WTC11 (cell line): ENCODE results near the gene RTP3. TPM values are rescaled to one million over a fixed set of nuclear protein-coding genes. Genes with fewer than 3 reads are reported as not detected.

Experiments
- ATAC-seq: fragments of 200-7000 bp; cut with Tn5 transposase; 2 replicates; pipeline ENCODE4 v1.10.0; 2021; ENCODE audit warnings: mild to moderate bottlenecking, moderate library complexity
- Bru-seq: library from RNA; stranded (reverse); fragments of 400-500 nt; gene quantifications from one replicate; lab custom pipeline; 2021; lab: Mats Ljungman, UMichigan
- CTCF ChIA-PET: fragments of 300-600 bp; sonication (Branson Sonifier 250); formaldehyde crosslinking; loops from one replicate; lab custom pipeline; 2021; ENCODE audit warnings: antibody characterized with exemption; lab: Charles Lee
- POLR2A ChIA-PET: fragments of 350-600 bp; sonication (Branson Sonifier 250); formaldehyde crosslinking; loops from one replicate; lab custom pipeline; 2021; ENCODE audit warnings: antibody characterized with exemption; lab: Charles Lee
- DNase-seq: peaks from one replicate; pipeline ENCODE4 v3.0.0; 2021; ENCODE audit warnings: low spot score
- H3K27ac Mint-ChIP-seq: 2 replicates; pipeline ENCODE4 v1.8.0; 2021; ENCODE audit warnings: mixed read lengths
- H3K27me3 Mint-ChIP-seq: 2 replicates; pipeline ENCODE4 v1.8.0; 2021; ENCODE audit warnings: low read depth, mild to moderate bottlenecking, moderate library complexity, mixed read lengths
- H3K36me3 Mint-ChIP-seq: 2 replicates; pipeline ENCODE4 v1.8.0; 2021; ENCODE audit warnings: mixed read lengths
- H3K4me1 Mint-ChIP-seq: 2 replicates; pipeline ENCODE4 v1.8.0; 2022; ENCODE audit warnings: mixed read lengths
- H3K4me3 Mint-ChIP-seq: 2 replicates; pipeline ENCODE4 v1.8.0; 2021; ENCODE audit warnings: mild to moderate bottlenecking, moderate library complexity, mixed read lengths
- H3K9me3 Mint-ChIP-seq: 2 replicates; pipeline ENCODE4 v1.8.0; 2021; ENCODE audit warnings: mixed read lengths
- CREB1 ChIP-seq: sonication (generic); formaldehyde crosslinking; IDR thresholded peaks from 2 replicates; pipeline ENCODE4 v1.8.0; 2023; ENCODE audit warnings: mild to moderate bottlenecking, missing genetic modification reagents
- FOXP1 ChIP-seq: sonication (generic); formaldehyde crosslinking; IDR thresholded peaks from 2 replicates; pipeline ENCODE4 v1.8.0; 2022; ENCODE audit warnings: missing genetic modification reagents, mild to moderate bottlenecking, moderate library complexity, borderline replicate concordance
- GTF2I ChIP-seq: fragments of 250-450 bp; sonication (Bioruptor Pico); conservative IDR thresholded peaks from 2 replicates; pipeline ENCODE4 v1.4.0; 2021; ENCODE audit warnings: mild to moderate bottlenecking
- SMAD3 ChIP-seq: sonication (generic); formaldehyde crosslinking; IDR thresholded peaks from 2 replicates; pipeline ENCODE4 v1.8.0; 2022; ENCODE audit warnings: missing genetic modification reagents, mild to moderate bottlenecking, borderline replicate concordance
- SOX15 ChIP-seq: fragments of 250-450 bp; sonication (Bioruptor Pico); IDR thresholded peaks from 2 replicates; pipeline ENCODE4 v1.9.0; 2021; ENCODE audit warnings: mild to moderate bottlenecking
- TCF7 ChIP-seq: sonication (generic); formaldehyde crosslinking; IDR thresholded peaks from 2 replicates; pipeline ENCODE4 v1.8.0; 2022; ENCODE audit warnings: mild to moderate bottlenecking, low read depth, missing genetic modification reagents, moderate library complexity
- TP53 ChIP-seq: sonication (generic); formaldehyde crosslinking; IDR thresholded peaks from 2 replicates; pipeline ENCODE4 v1.8.1; 2023; ENCODE audit warnings: mild to moderate bottlenecking, missing genetic modification reagents
- ZNF232 ChIP-seq: sonication (generic); formaldehyde crosslinking; IDR thresholded peaks from 2 replicates; pipeline ENCODE4 v1.8.0; 2022; ENCODE audit warnings: mild to moderate bottlenecking, missing genetic modification reagents
- ZNF396 ChIP-seq: fragments of 250-450 bp; sonication (Bioruptor Pico); IDR thresholded peaks from 2 replicates; pipeline ENCODE4 v1.8.0; 2021; ENCODE audit warnings: mild to moderate bottlenecking, moderate library complexity, borderline replicate concordance
- ZNF416 ChIP-seq: fragments of 250-450 bp; sonication (Bioruptor Pico); IDR thresholded peaks from 2 replicates; pipeline ENCODE4 v1.9.0; 2021; ENCODE audit warnings: mild to moderate bottlenecking, inconsistent platforms
- long read RNA-seq, 3 experiments: library from RNA in 1 of 3; library from capped mRNA in 1 of 3; library from polyadenylated mRNA in 1 of 3; unstranded in 2 of 3; stranded (forward) in 1 of 3; transcript quantifications; one replicate each; pipeline ENCODE4 v2.0.0, GENCODE V29; 2021
- total RNA-seq: library from RNA; stranded (reverse); gene quantifications from 3 replicates; pipeline ENCODE4 v1.2.3, GENCODE V29; 2021
- TF ChIP-seq, protein P1 (sequence below): fragments of 200-600 bp; IDR thresholded peaks from 2 replicates; pipeline ENCODE4 v1.8.0; 2022; ENCODE audit warnings: antibody characterized with exemption
- TF ChIP-seq, protein P2 (sequence below): sonication (generic); formaldehyde crosslinking; IDR thresholded peaks from 2 replicates; pipeline ENCODE4 v1.8.1; 2022; ENCODE audit warnings: missing genetic modification reagents, borderline replicate concordance
- TF ChIP-seq, protein P3 (sequence below): sonication (generic); formaldehyde crosslinking; IDR thresholded peaks from 2 replicates; pipeline ENCODE4 v1.8.1; 2022; ENCODE audit warnings: mild to moderate bottlenecking, moderate library complexity, missing genetic modification reagents

RTP3 gene
- not detected in 3 replicates for total RNA-seq
- Bru-seq, nascent RNA: percentile 12 among the genes with signal in this experiment
- long read RNA-seq, experiment 1, partial matches to known transcripts: 0 of 1 reads
- long read RNA-seq, experiment 1, other reads (novel, unspliced or antisense): 0 of 1 reads
- long read RNA-seq, experiment 2: 0 reads
- long read RNA-seq, experiment 3: 0 reads

DNA sequence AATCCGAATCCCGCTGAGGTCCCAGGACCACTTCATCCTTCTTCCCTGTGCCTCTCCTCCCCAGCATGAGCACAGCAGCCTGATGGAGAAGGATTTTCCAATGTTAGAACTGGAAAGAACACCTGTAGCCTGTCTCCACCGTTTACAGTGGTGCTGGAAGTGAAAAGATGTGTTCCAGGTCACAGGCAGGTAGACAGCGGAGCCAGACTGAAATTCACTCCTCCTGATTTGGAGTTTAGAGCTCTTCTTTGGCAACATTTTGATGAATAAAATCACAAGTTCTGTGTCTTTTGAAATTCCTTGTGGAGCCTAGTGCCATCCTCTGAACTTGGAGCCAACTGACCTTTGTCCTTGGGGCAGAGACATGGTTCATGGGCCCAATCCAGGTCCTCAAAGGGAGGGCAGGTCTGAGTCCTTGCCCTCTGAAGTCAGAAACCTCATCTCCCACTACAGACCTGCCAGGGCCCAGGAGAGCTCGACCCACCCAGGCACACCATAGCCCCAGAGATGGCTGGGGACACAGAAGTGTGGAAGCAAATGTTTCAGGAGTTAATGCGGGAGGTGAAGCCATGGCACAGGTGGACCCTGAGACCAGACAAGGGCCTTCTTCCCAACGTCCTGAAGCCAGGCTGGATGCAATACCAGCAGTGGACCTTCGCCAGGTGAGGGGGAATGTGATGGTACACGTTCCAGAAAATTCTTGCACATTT, at the start of gene RTP3:
RTP3 (plus strand) TSS at position 421 of the 710 bp plus-strand sequence; CDS start at position 508, 87 bp downstream.
- no peak within 1 kb of the TSS for H3K4me3 Mint-ChIP-seq
- peaks cover 20% of the 10 kb centered on the region for H3K4me1 Mint-ChIP-seq
- TF ChIP-seq, protein P1, sequence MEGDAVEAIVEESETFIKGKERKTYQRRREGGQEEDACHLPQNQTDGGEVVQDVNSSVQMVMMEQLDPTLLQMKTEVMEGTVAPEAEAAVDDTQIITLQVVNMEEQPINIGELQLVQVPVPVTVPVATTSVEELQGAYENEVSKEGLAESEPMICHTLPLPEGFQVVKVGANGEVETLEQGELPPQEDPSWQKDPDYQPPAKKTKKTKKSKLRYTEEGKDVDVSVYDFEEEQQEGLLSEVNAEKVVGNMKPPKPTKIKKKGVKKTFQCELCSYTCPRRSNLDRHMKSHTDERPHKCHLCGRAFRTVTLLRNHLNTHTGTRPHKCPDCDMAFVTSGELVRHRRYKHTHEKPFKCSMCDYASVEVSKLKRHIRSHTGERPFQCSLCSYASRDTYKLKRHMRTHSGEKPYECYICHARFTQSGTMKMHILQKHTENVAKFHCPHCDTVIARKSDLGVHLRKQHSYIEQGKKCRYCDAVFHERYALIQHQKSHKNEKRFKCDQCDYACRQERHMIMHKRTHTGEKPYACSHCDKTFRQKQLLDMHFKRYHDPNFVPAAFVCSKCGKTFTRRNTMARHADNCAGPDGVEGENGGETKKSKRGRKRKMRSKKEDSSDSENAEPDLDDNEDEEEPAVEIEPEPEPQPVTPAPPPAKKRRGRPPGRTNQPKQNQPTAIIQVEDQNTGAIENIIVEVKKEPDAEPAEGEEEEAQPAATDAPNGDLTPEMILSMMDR: no peak
- TF ChIP-seq, protein P2, sequence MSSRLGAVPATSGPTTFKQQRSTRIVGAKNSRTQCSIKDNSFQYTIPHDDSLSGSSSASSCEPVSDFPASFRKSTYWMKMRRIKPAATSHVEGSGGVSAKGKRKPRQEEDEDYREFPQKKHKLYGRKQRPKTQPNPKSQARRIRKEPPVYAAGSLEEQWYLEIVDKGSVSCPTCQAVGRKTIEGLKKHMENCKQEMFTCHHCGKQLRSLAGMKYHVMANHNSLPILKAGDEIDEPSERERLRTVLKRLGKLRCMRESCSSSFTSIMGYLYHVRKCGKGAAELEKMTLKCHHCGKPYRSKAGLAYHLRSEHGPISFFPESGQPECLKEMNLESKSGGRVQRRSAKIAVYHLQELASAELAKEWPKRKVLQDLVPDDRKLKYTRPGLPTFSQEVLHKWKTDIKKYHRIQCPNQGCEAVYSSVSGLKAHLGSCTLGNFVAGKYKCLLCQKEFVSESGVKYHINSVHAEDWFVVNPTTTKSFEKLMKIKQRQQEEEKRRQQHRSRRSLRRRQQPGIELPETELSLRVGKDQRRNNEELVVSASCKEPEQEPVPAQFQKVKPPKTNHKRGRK (CRISPR knock-in tag): no peak
- no peak for TF ChIP-seq SMAD3
- TF ChIP-seq ZNF232 (CRISPR knock-in tag): no peak
- TF ChIP-seq, protein P3, sequence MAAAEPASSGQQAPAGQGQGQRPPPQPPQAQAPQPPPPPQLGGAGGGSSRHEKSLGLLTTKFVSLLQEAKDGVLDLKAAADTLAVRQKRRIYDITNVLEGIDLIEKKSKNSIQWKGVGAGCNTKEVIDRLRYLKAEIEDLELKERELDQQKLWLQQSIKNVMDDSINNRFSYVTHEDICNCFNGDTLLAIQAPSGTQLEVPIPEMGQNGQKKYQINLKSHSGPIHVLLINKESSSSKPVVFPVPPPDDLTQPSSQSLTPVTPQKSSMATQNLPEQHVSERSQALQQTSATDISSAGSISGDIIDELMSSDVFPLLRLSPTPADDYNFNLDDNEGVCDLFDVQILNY (CRISPR knock-in tag): no peak
- TF ChIP-seq CREB1 (CRISPR knock-in tag): no peak
- TF ChIP-seq SOX15 (CRISPR knock-in tag): no peak
- TF ChIP-seq TCF7 (CRISPR knock-in tag): no peak
- no peak for TF ChIP-seq ZNF416 (CRISPR knock-in tag)
- peaks cover 15% of the 10 kb centered on the region for H3K9me3 Mint-ChIP-seq
- DNase-seq (no peak), ATAC-seq (no peak)
- CTCF ChIA-PET: interaction anchor here (1.1 to 4.3 kb wide), 10 partner anchors 9 to 220 kb away, joined by 3 to 33 read pairs (median 10); partner anchors contain the start of genes LTF and PRSS50
- H3K27ac Mint-ChIP-seq: no peak within 1 kb of the TSS
- peaks cover 16% of the 10 kb centered on the region for H3K36me3 Mint-ChIP-seq
- POLR2A ChIA-PET: interaction anchor here (0.6 to 0.7 kb wide), 2 partner anchors 78 to 122 kb away, joined by 4 read pairs; no protein-coding TSS in a partner anchor
- H3K27me3 Mint-ChIP-seq: peaks cover 13% of the 10 kb centered on the region

DNA sequence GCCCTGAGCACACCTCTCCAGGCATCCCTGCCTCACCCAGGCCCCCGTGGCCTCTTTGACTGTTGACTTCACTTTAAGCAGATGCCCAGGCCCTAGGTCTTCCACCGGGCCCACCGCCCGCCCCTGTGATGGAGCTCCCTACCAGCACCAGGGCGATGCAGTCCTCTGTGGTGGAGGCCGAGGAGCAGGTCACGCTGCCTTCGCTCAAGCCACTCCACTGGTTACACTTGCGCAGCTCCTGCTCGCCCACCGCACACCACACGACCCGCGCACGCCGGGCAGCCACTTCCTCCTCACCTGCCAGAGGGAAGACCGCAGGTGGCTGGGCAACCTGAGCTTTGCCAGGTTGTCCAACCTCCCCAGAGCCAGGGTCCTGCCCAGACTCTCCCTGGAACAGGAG, 49.1 kb upstream of the RTP3 start:
- Mint-ChIP-seq H3K9me3 (no peaks in the 10 kb centered on the region), H3K36me3 (no peaks in the 10 kb centered on the region), H3K4me3 (no peak overlapping the region), H3K27me3 (no peaks in the 10 kb centered on the region; the same call in 1 of the 2 replicates), H3K4me1 (no peaks in the 10 kb centered on the region), H3K27ac (no peak overlapping the region)
- POLR2A ChIA-PET: no interaction called here
- ATAC-seq: no peak
- CTCF ChIA-PET: interaction anchor here (1.0 to 1.7 kb wide), 4 partner anchors 14 to 269 kb away, joined by 4 to 10 read pairs (median 6); partner anchors contain the start of gene PRSS50
- DNase-seq: no peak
- TF ChIP-seq FOXP1 (CRISPR knock-in tag): no peak
- TF ChIP-seq ZNF396 (CRISPR knock-in tag): no peak
- no peak for TF ChIP-seq TP53 (CRISPR knock-in tag)

DNA sequence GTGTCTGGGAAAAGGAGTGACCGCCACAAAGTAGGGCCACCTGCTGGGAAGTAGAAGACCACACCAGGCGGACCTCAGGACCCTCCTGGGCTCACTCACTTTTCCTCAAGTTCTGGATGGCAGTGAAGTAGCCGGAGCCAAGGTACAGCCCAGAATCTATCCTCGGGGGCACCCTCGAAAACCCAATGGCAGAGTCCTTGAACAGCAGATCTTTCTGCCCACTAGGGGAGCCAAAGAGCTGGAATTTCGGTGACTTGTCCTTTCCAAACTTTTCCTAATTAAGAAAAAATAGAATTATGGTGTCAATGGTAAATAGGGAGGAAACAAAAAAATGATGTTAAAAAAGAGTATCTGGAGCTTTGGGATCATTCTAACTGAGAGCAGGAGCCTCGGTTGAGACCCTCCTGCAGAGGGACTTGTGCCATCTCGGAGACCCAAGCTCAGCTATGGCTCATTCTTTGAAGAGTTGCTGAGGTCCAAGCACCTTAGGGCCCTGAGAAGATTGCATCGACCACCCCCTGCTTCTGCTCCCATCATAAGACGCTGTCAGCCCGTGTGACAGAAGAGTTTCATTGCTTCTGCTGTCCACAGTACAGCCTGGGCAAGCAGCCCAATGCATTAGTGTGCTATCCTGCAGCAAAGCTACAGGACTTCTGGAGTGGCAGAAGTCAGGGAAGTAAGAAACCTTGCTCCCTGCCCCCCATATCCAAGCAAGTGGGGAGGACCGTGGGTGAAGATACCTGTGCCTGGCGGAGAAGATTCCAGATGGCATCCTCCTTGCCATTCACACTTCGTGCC, 47.8 kb upstream of the RTP3 start:
- ATAC-seq: peak; percentile 64
- no peak overlapping the region for H3K27ac Mint-ChIP-seq
- no peaks in the 10 kb centered on the region for H3K36me3 Mint-ChIP-seq
- TF ChIP-seq, protein P1: peak; percentile 73
- no peak for TF ChIP-seq GTF2I (CRISPR knock-in tag)
- H3K4me3 Mint-ChIP-seq: no peak overlapping the region
- H3K9me3 Mint-ChIP-seq: no peaks in the 10 kb centered on the region
- no peaks in the 10 kb centered on the region; the same call in 1 of the 2 replicates for H3K27me3 Mint-ChIP-seq
- ChIA-PET CTCF (interaction anchor here (0.5 to 3.5 kb wide), 58 partner anchors 10 to 942 kb away, joined by 3 to 65 read pairs (median 4); partner anchors contain the start of genes ALS2CL, CCR1, CCR5 and LTF), POLR2A (no interaction called here)
- DNase-seq: peak; percentile 50
- no peaks in the 10 kb centered on the region for H3K4me1 Mint-ChIP-seq
